Esophagus squamous epithelium (tissue), 5 donors: ENCODE measurements around the gene SCRT2. TPM values are rescaled to one million over a fixed set of nuclear protein-coding genes. Genes with fewer than 3 reads are reported as not detected.

Experiments
- DNase-seq: peaks from one replicate; lab custom pipeline; 2025; lab: John Stamatoyannopoulos, UW
- H3K27ac ChIP-seq, 4 donors: fragments of 200-600 bp; sonication (generic); one replicate each; pipeline ENCODE4 v1.5.1; 2016 to 2019; ENCODE audit warnings: mild to moderate bottlenecking in 1 of 4
- H3K27me3 ChIP-seq, 4 donors: fragments of 200-600 bp; sonication (generic); 1 replicate in 3 of 4; 2 replicates in 1 of 4; pipeline versions ENCODE4 v1.5.1 to v1.6.0; 2017 to 2021; ENCODE audit warnings: antibody characterized with exemption in 1 of 4
- H3K36me3 ChIP-seq, 3 donors: fragments of 200-600 bp; sonication (generic); one replicate each; pipeline ENCODE4 v1.5.1; 2016 to 2019
- H3K4me1 ChIP-seq, 3 donors: fragments of 200-600 bp; sonication (generic); one replicate each; pipeline ENCODE4 v1.5.1; 2017 to 2019
- H3K4me3 ChIP-seq, 4 donors: fragments of 200-600 bp; sonication (generic); 1 replicate in 3 of 4; 2 replicates in 1 of 4; pipeline ENCODE4 v1.5.1; 2016 to 2019; ENCODE audit warnings: mild to moderate bottlenecking in 2 of 4, moderate library complexity in 1 of 4
- H3K9me3 ChIP-seq, 3 donors: fragments of 200-600 bp; sonication (generic); one replicate each; pipeline ENCODE4 v1.5.1; 2016 to 2019
- POLR2A ChIP-seq, 4 donors: fragments of 450-650 bp; IDR thresholded peaks; one replicate each; pipeline ENCODE4 v1.6.1; 2017; ENCODE audit warnings: antibody characterized with exemption in 4 of 4, mild to moderate bottlenecking in 4 of 4, moderate library complexity in 3 of 4
- WGBS, 2 donors: methylation state at CpG; one replicate each; pipeline ENCODE4 v1.1.5; 2018; 5-methylcytosine and 5-hydroxymethylcytosine counted together
- intact Hi-C: fragments of 100-400 bp; cut with DNase I; formaldehyde crosslinking; loops from one replicate; pipeline ENCODE4 v1.15.0; 2022
- total RNA-seq, 4 donors: library from RNA; depleted of rRNA; stranded (reverse); fragments of >200 nt; gene quantifications; one replicate each; pipeline ENCODE4 v1.1.0, GENCODE V29; 2016
- TF ChIP-seq, protein P1 (sequence below), 6 experiments: fragments of 450-650 bp in 4 of 6; fragments of 200-600 bp in 2 of 6; sonication (generic) in 2 of 6; IDR thresholded peaks; one replicate each; pipeline ENCODE4 v1.5.1; 2016 to 2019; ENCODE audit warnings: antibody characterized with exemption in 6 of 6, mild to moderate bottlenecking in 4 of 6, moderate library complexity in 4 of 6
- donor health status: DM: yes; HTN: yes; CAD: no.

SCRT2 gene
- total RNA-seq, 4 donors from 2014 or later: not detected

GRCh38 chr20:620246-620645 is 55.4 kb downstream of the SCRT2 start:
- H3K4me3 ChIP-seq: no peak overlapping the region
- intact Hi-C loops: no loop called here
- TF ChIP-seq, protein P1, sequence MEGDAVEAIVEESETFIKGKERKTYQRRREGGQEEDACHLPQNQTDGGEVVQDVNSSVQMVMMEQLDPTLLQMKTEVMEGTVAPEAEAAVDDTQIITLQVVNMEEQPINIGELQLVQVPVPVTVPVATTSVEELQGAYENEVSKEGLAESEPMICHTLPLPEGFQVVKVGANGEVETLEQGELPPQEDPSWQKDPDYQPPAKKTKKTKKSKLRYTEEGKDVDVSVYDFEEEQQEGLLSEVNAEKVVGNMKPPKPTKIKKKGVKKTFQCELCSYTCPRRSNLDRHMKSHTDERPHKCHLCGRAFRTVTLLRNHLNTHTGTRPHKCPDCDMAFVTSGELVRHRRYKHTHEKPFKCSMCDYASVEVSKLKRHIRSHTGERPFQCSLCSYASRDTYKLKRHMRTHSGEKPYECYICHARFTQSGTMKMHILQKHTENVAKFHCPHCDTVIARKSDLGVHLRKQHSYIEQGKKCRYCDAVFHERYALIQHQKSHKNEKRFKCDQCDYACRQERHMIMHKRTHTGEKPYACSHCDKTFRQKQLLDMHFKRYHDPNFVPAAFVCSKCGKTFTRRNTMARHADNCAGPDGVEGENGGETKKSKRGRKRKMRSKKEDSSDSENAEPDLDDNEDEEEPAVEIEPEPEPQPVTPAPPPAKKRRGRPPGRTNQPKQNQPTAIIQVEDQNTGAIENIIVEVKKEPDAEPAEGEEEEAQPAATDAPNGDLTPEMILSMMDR (IDR thresholded peaks at IDR 0.05): no peak
- TF ChIP-seq POLR2A (IDR thresholded peaks at IDR 0.05): no peak
- H3K27ac ChIP-seq: no peak overlapping the region
- H3K9me3 ChIP-seq: peaks cover 0 to 12% (median 3%) of the 10 kb centered on the region in 3 donors
- no peak for DNase-seq
- no peaks in the 10 kb centered on the region for H3K36me3 ChIP-seq
- 22 to 34% methylated on average over 5 of the region's 7 CpGs for WGBS, 2 donors
- peaks cover 0 to 93% (median 0%) of the 10 kb centered on the region in 4 donors for H3K27me3 ChIP-seq
- no peaks in the 10 kb centered on the region for H3K4me1 ChIP-seq

DNA sequence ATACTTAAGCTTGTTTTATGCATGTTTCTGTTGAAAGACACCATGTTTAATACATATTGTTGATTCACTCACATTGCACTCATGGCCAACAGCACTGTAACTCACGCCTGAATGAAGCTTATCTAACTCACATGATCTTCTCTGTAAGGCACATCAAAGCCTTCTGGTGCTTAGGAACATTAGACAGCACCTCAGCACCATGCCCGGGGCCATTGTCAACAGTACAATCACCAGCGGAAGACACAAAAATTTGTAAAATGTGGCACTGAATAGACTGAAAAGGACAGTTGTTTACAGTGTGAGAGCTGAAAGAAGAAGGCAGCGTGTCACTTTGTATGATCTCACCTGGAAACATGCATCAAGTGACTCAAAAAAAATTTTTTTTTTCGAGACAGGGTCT is 56.6 kb downstream of the SCRT2 start:
- Histone ChIP-seq H3K27ac (no peak overlapping the region), H3K36me3 (no peaks in the 10 kb centered on the region), H3K4me3 (no peak overlapping the region), H3K27me3 (peaks cover 0 to 91% (median 0%) of the 10 kb centered on the region in 4 donors), H3K9me3 (peaks cover 0 to 12% (median 3%) of the 10 kb centered on the region in 3 donors), H3K4me1 (no peaks in the 10 kb centered on the region)
- 44 to 47% methylated on average over 5 of the region's 5 CpGs for WGBS, 2 donors
- TF ChIP-seq, protein P1 (IDR thresholded peaks at IDR 0.05): no peak
- TF ChIP-seq POLR2A (IDR thresholded peaks at IDR 0.05): no peak
- intact Hi-C loops: no loop called here
- DNase-seq: no peak

- no peak for TF ChIP-seq POLR2A (IDR thresholded peaks at IDR 0.05)
- TF ChIP-seq, protein P1 (IDR thresholded peaks at IDR 0.05): no peak
- Histone ChIP-seq H3K4me3 (no peak overlapping the region), H3K27ac (no peak overlapping the region), H3K36me3 (no peaks in the 10 kb centered on the region), H3K27me3 (peaks cover 0 to 89% (median 0%) of the 10 kb centered on the region in 4 donors), H3K9me3 (peaks cover 0 to 12% (median 3%) of the 10 kb centered on the region in 3 donors), H3K4me1 (no peaks in the 10 kb centered on the region)
- WGBS, 2 donors: 65 to 85% methylated on average over 4 of the region's 4 CpGs
- DNase-seq: no peak
- intact Hi-C loops: no loop called here
These were observed 57.5 kb downstream of the SCRT2 start for GRCh38 chr20:617934-618690.

DNA sequence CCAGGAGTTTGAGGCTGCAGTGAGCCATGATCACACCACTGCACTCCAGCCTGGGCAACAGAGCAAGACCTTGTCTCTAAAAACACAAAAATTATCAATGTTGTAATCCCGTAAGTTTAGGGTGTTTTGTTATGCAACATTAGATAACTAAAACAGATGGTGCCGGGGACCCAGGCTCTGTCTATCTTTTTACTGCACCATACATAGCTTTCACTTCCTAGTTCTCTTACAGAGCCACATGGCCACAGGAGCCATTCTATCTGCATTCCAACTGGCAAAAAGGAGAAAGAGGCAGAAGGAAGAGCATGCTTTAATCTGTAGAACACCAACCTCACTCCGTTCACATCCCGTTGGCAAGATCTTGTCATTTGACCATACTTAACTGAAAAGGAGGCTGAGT is 60.1 kb downstream of the SCRT2 start:
- TF ChIP-seq, protein P1 (IDR thresholded peaks at IDR 0.05): no peak
- TF ChIP-seq POLR2A (IDR thresholded peaks at IDR 0.05): no peak
- 68 to 82% methylated on average over 4 of the region's 4 CpGs for WGBS, 2 donors
- intact Hi-C loops: no loop called here
- Histone ChIP-seq H3K36me3 (no peaks in the 10 kb centered on the region), H3K9me3 (peaks cover 0 to 12% (median 3%) of the 10 kb centered on the region in 3 donors), H3K27me3 (peaks cover 0 to 89% (median 2%) of the 10 kb centered on the region in 4 donors), H3K27ac (no peak overlapping the region), H3K4me3 (no peak overlapping the region), H3K4me1 (peaks cover 0 to 12% (median 0%) of the 10 kb centered on the region in 3 donors)
- DNase-seq: no peak

DNA sequence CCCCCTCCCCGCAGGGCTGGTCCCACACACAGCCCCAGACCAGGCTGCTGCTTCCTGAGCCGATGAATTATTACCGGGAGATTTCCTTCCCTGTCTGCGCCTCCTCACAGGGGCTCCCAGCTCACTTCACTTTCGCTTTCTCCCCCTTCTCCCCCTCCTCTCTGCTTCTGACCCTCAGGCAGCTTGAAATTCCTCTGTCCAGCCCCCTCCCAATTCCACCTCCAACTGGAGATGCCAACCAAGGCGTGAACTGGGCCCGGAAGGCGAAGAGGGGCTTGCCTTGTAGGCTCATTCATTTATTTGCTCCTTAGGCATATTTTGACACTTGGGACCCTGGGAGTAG is 63.8 kb downstream of the SCRT2 start:
- intact Hi-C loops: no loop called here
- TF ChIP-seq POLR2A (IDR thresholded peaks at IDR 0.05): no peak
- TF ChIP-seq, protein P1 (IDR thresholded peaks at IDR 0.05): no peak
- no peak overlapping the region for H3K27ac ChIP-seq
- H3K36me3 ChIP-seq: no peaks in the 10 kb centered on the region
- peaks cover 0 to 91% (median 10%) of the 10 kb centered on the region in 4 donors for H3K27me3 ChIP-seq
- H3K4me3 ChIP-seq: peak overlapping the region in 1 of 4 donors; percentile 23
- no peaks in the 10 kb centered on the region for H3K9me3 ChIP-seq
- 16 to 20% methylated on average over 7 to 8 of the region's 8 CpGs for WGBS, 2 donors
- DNase-seq: no peak
- H3K4me1 ChIP-seq: peaks cover 0 to 24% (median 3%) of the 10 kb centered on the region in 3 donors
